RPMI7951 (cell line): ENCODE measurements around the gene VAMP3. TPM values are rescaled to one million over a fixed set of nuclear protein-coding genes. Genes with fewer than 3 reads are reported as not detected.
"Not testable (repeated sequence)": the region's sequence is repeated elsewhere in the genome, so short reads cannot be mapped to it uniquely, and the experiment has no call there.

Experiments used
- DNase-seq: peaks from one replicate; pipeline ENCODE4 v3.0.0-alpha.2; 2012; ENCODE audit warnings: low read depth
- total RNA-seq: library from RNA; depleted of rRNA; stranded (reverse); fragments of >200 nt; shearing (Covaris generic); gene quantifications from 2 replicates; pipeline ENCODE4 v1.2.3, GENCODE V29; 2014

VAMP3 gene
- total RNA-seq, 1 experiment from 2014 or later, result 167 TPM

GRCh38 chr1:7768583-7768982, 2.5 kb upstream of the VAMP3 start:
- DNase-seq, result no peak

- no peak for DNase-seq
These were observed 1.3 kb upstream of the VAMP3 start for GRCh38 chr1:7769673-7770412.

GRCh38 chr1:7770669-7770996, 463 bp upstream of the VAMP3 start:
- DNase-seq, result no peak

- DNase-seq, result no peak
These were observed 765 bp downstream of the VAMP3 start for GRCh38 chr1:7771823-7772299.

- no peak for DNase-seq
These were observed 6.5 kb downstream of the VAMP3 start for GRCh38 chr1:7777591-7777990.

GRCh38 chr1:7778133-7778628, 7.1 kb downstream of the VAMP3 start:
- no peak for DNase-seq

GRCh38 chr1:7780976-7781375, 9.9 kb downstream of the VAMP3 start:
- DNase-seq, result no peak

GRCh38 chr1:7781501-7781900, 10.4 kb downstream of the VAMP3 start:
- DNase-seq, result no peak

- DNase-seq, result peak; percentile 11
These were observed 10.9 kb downstream of the VAMP3 start for GRCh38 chr1:7781923-7782495.

- DNase-seq, result peak; percentile 87
These were observed 12.1 kb downstream of the VAMP3 start for GRCh38 chr1:7783178-7783711.

GRCh38 chr1:7783826-7784491, 12.9 kb downstream of the VAMP3 start, which contains the start of gene PER3:
Gene PER3, plus strand, starts transcription at chr1:7784291. Its CDS starts 587 bp downstream, at chr1:7784878.
- peak; percentile 97 for DNase-seq

- no peak for DNase-seq
These were observed 13.5 kb downstream of the VAMP3 start for GRCh38 chr1:7784492-7785071.

GRCh38 chr1:7785108-7785507, 14.0 kb downstream of the VAMP3 start:
- no peak for DNase-seq

GRCh38 chr1:7786795-7787194, 15.7 kb downstream of the VAMP3 start:
- no peak for DNase-seq

- DNase-seq, result no peak
These were observed 18.7 kb downstream of the VAMP3 start for GRCh38 chr1:7789828-7790227.

- not testable (repeated sequence) for DNase-seq
These were observed 19.9 kb downstream of the VAMP3 start for GRCh38 chr1:7791027-7791426.

GRCh38 chr1:7795406-7795805, 24.3 kb downstream of the VAMP3 start:
- DNase-seq, result no peak

- no peak for DNase-seq
These were observed 34.4 kb downstream of the VAMP3 start for GRCh38 chr1:7805460-7805859.

GRCh38 chr1:7808253-7808844, 37.3 kb downstream of the VAMP3 start:
- DNase-seq, result peak; percentile 45

- DNase-seq, result no peak
These were observed 38.6 kb downstream of the VAMP3 start for GRCh38 chr1:7809742-7810141.

GRCh38 chr1:7810395-7810794, 39.3 kb downstream of the VAMP3 start:
- peak; percentile 89 for DNase-seq

- no peak for DNase-seq
These were observed 40.4 kb downstream of the VAMP3 start for GRCh38 chr1:7811476-7811875.
